ENCODE measurements around the gene RYR3.

RYR3 gene

DNA sequence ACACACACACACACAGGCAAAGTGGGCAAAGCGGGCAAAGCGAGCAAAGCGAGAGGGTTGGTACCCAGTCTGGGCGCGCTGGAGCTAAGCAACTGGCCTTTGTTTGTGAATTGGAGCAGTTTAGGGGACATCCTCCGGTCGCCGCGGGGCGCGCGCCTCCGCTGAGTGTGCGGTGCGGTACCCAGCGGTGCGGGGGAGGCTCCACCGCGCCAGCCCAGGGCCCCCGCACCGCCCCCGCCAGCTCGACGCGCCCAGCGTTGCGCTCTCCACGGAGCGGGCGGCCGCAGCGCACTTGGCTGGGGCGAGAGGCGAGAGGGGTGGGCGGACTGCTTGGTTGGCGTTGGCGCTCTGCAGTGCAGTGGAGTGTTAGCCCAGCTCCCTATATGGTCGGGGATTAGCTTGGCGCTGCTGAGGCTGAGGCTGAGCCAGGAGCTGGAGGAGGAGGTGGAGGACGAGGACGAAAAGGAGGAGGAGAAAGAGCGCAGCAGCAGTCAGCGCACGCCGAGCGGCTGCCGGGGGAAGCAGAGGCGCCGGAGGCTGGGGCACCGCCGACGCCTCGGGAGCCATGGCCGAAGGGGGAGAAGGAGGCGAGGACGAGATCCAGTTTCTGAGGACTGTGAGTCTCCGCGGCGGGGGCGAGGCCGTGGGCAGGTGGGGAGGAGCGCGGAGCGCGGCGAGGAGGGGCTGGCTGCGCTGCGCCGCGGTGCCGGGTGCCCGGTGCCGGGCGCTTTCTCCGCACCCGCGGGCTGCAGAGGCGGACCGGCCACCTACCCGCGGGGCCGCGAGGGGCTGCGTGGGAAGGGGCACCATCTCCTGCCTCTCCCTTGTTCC lies at the start of gene RYR3:
RYR3 (plus strand) TSS at position 487 of the 831 bp plus-strand sequence; CDS start at position 566, 79 bp downstream.
- no peak for DNase-seq (ENCODE audit: low read depth, low spot score)
- POLR2A ChIA-PET = no interaction called here
- CTCF ChIA-PET = no interaction called here
- TF ChIP-seq, protein P1, sequence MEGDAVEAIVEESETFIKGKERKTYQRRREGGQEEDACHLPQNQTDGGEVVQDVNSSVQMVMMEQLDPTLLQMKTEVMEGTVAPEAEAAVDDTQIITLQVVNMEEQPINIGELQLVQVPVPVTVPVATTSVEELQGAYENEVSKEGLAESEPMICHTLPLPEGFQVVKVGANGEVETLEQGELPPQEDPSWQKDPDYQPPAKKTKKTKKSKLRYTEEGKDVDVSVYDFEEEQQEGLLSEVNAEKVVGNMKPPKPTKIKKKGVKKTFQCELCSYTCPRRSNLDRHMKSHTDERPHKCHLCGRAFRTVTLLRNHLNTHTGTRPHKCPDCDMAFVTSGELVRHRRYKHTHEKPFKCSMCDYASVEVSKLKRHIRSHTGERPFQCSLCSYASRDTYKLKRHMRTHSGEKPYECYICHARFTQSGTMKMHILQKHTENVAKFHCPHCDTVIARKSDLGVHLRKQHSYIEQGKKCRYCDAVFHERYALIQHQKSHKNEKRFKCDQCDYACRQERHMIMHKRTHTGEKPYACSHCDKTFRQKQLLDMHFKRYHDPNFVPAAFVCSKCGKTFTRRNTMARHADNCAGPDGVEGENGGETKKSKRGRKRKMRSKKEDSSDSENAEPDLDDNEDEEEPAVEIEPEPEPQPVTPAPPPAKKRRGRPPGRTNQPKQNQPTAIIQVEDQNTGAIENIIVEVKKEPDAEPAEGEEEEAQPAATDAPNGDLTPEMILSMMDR (IDR thresholded peaks at IDR 0.05; ENCODE audit: insufficient read depth, low read length, missing control alignments) = no peak
- H3K4me3 ChIP-seq (ENCODE audit: low read depth, low read length) = no peak within 1 kb of the TSS; the same call in 1 of the 2 replicates

DNA sequence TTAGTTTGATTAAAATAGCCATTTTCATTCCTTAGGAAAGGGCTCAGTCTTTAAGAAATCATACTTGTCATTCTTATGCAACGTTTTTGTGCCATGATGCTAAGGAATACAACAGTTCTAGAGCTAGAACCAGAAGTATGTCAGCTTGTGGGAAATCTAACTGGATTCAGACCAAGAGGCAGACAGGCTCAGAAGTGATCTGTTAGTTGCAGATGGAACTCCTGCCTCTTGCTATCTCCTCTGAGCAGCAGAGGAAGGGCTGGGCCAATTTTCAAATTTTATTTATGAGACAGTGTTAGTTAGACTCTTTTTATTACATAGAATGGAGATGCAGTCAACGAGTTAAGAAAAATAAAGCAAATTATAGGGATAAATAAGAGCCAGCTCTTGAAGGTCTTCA lies 48.5 kb upstream of the RYR3 start:
- ChIA-PET CTCF (no interaction called here), POLR2A (no interaction called here)
- TF ChIP-seq, protein P1 (IDR thresholded peaks at IDR 0.05; ENCODE audit: insufficient read depth, low read length, missing control alignments) = no peak
- peak; percentile 26 for DNase-seq (ENCODE audit: low read depth, low spot score)
- H3K4me3 ChIP-seq (ENCODE audit: low read depth, low read length) = no peak overlapping the region

DNA sequence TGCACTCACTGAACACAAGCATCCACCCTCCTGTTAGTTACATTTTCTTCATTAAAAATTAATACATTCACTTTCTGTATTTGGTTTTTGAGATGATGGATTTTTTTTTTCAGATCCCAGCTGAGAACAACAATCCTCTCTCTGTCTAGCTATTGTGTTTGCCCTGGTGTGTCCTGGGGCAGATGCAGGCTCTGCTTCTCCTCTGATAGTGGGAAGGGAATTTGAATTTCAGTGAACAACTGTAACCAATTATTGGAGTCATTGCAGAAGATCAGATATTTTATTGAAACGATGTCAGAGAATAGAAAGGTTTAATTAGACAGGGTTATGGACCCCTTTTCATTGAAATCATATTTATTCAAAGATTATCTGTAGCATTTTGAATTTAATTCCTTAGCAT lies 33.1 kb upstream of the RYR3 start:
- TF ChIP-seq, protein P1 (IDR thresholded peaks at IDR 0.05; ENCODE audit: insufficient read depth, low read length, missing control alignments) = no peak
- H3K4me3 ChIP-seq (ENCODE audit: low read depth, low read length) = no peak overlapping the region
- DNase-seq (ENCODE audit: low read depth, low spot score) = no peak
- ChIA-PET POLR2A (no interaction called here), CTCF (interaction anchor here (1.1 to 2.4 kb wide), 4 partner anchors 15 to 460 kb away, joined by 4 to 22 read pairs (median 5); no protein-coding TSS in a partner anchor)

DNA sequence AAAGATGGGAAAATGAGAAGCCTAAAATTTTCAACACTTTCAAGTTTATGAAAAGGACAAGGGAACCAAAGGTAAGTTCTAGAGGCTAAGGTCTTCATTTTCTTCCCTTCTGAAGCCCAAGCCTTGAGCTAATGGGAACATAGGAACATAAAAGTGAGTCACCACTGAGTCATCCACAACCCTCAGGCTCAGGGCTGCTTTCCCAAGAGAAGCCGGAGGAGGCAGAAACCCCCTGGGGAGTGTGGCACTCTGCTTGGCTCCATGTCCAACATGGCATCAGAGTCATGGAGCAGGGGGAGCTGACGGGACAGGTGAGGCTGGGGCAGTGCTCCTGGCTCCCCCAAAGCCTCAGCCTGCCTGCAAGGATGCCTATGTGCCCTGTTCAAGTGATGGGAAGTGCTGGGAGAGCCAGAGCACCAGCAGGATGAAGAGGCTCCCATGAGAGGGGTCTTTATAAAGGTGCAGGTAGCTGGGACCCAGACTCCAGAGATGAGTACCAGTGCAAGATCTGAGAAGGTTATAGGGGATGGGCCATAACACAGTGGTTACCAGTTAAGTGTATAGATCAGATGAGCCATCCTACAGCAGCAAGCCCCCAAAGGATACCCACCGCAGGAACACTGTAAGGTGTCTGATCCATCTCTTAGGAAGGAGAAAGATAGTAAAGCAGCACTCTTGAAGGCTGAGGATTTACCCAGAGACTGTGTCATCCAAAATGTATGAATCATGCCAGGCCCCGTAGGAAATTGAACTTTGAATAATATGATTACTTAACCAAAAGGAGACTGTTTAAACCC lies 31.8 kb upstream of the RYR3 start:
- peak; percentile 52 for DNase-seq (ENCODE audit: low read depth, low spot score)
- ChIA-PET CTCF (interaction anchor here (0.8 to 2.4 kb wide), 11 partner anchors 10 to 458 kb away, joined by 3 to 22 read pairs (median 3); no protein-coding TSS in a partner anchor), POLR2A (no interaction called here)
- no peak overlapping the region for H3K4me3 ChIP-seq (ENCODE audit: low read depth, low read length)
- TF ChIP-seq, protein P1 (IDR thresholded peaks at IDR 0.05; ENCODE audit: insufficient read depth, low read length, missing control alignments) = peak; percentile 27

DNA sequence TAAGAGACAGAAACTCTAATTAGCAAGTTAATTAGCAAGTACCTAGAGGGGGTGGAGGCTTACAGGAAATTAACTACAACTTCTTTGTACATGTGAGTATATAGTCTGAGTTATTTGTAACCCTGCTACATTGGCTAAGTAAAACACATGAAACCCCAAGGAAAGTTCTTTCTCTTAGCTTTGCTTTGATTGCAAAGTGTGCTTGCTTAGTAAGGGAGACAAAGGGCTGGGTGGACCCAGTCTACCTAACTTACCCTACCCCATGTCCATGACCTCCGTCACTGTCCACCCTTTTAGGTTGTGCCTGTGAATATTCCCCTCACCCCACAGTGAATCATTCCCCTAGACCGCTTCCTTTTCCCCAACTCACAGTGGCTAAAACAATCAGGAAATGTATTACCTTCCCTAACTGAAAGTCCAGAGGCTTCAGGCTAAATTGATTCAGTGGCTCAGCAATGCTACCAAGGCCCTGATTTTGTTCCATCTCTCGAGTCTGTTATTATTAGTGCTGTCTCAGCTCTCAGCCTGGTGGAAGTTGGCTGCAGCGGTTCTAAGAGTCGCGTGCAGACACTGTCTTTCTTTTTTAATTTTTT lies 31.1 kb upstream of the RYR3 start:
- POLR2A ChIA-PET = no interaction called here
- CTCF ChIA-PET = interaction anchor here (1.0 to 2.4 kb wide), 3 partner anchors 13 to 421 kb away, joined by 3 to 22 read pairs (median 3); no protein-coding TSS in a partner anchor
- TF ChIP-seq, protein P1 (IDR thresholded peaks at IDR 0.05; ENCODE audit: insufficient read depth, low read length, missing control alignments) = no peak
- no peak overlapping the region for H3K4me3 ChIP-seq (ENCODE audit: low read depth, low read length)
- no peak for DNase-seq (ENCODE audit: low read depth, low spot score)
